H9 (cell line): ENCODE results near the gene ZSCAN1. TPM values are rescaled to one million over a fixed set of nuclear protein-coding genes. Genes with fewer than 3 reads are reported as not detected.
A peak's percentile ranks its signal among the peaks of the same experiment; 100 is the strongest.

ENCODE experiments used
- DNase-seq: peaks from one replicate; pipeline ENCODE4 v3.0.0-alpha.2; 2017
- H2AFZ ChIP-seq: one replicate; pipeline ENCODE4 v1.6.1; 2013; ENCODE audit warnings: mild to moderate bottlenecking, low read length, control low read depth, moderate library complexity
- H2AK5ac ChIP-seq: 2 replicates; pipeline ENCODE4 v1.6.1; 2013; ENCODE audit warnings: low read length, control low read depth, mixed read lengths; ENCODE audit not compliant: insufficient read length
- H2BK120ac ChIP-seq: one replicate; pipeline ENCODE4 v1.6.1; 2013; ENCODE audit warnings: low read depth, mild to moderate bottlenecking, low read length, control low read depth, inconsistent platforms; ENCODE audit not compliant: poor library complexity, severe bottlenecking
- H2BK12ac ChIP-seq: 2 replicates; pipeline ENCODE4 v1.6.1; 2013; ENCODE audit warnings: low read length, control low read depth, mixed read lengths, low read depth; ENCODE audit not compliant: insufficient read length
- H2BK15ac ChIP-seq: 2 replicates; pipeline ENCODE4 v1.6.1; 2013; ENCODE audit warnings: low read depth, low read length, control low read depth
- H2BK20ac ChIP-seq: one replicate; pipeline ENCODE4 v1.6.1; 2013; ENCODE audit warnings: low read depth, mild to moderate bottlenecking, low read length, control low read depth, inconsistent platforms; ENCODE audit not compliant: poor library complexity, severe bottlenecking
- H2BK5ac ChIP-seq: 2 replicates; pipeline ENCODE4 v1.6.1; 2013; ENCODE audit warnings: low read length, control low read depth, mixed read lengths; ENCODE audit not compliant: insufficient read length
- H3K14ac ChIP-seq: 2 replicates; pipeline ENCODE4 v1.6.1; 2013; ENCODE audit warnings: low read length, control low read depth; ENCODE audit not compliant: insufficient read depth
- H3K18ac ChIP-seq: 2 replicates; pipeline ENCODE4 v1.6.1; 2013; ENCODE audit warnings: low read depth, mild to moderate bottlenecking, mixed read lengths, low read length, control low read depth; ENCODE audit not compliant: insufficient read length
- H3K23ac ChIP-seq: 2 replicates; pipeline ENCODE4 v1.6.1; 2013; ENCODE audit warnings: low read length, control low read depth, mixed read lengths, low read depth; ENCODE audit not compliant: insufficient read length
- H3K23me2 ChIP-seq: 2 replicates; pipeline ENCODE4 v1.6.1; 2013; ENCODE audit warnings: low read depth, mild to moderate bottlenecking, mixed read lengths, low read length, control low read depth; ENCODE audit not compliant: insufficient read length, poor library complexity, severe bottlenecking
- H3K27ac ChIP-seq: 2 replicates; pipeline ENCODE4 v1.5.1; 2013; ENCODE audit warnings: low read length, control low read depth, mixed read lengths, low read depth; ENCODE audit not compliant: insufficient read length
- H3K27me3 ChIP-seq: 2 replicates; pipeline ENCODE4 v1.6.1; 2013; ENCODE audit warnings: low read length, control low read depth, inconsistent platforms; ENCODE audit not compliant: insufficient read depth
- H3K4ac ChIP-seq: 2 replicates; pipeline ENCODE4 v1.6.1; 2013; ENCODE audit warnings: low read depth, mild to moderate bottlenecking, control low read depth, inconsistent platforms, low read length, moderate library complexity
- H3K4me1 ChIP-seq: 2 replicates; pipeline ENCODE4 v1.6.1; 2013; ENCODE audit warnings: low read length, control low read depth, inconsistent platforms; ENCODE audit not compliant: insufficient read depth
- H3K4me2 ChIP-seq: 2 replicates; pipeline ENCODE4 v1.6.1; 2013; ENCODE audit warnings: low read length, control low read depth, mixed read lengths; ENCODE audit not compliant: insufficient read length, insufficient read depth
- H3K56ac ChIP-seq: 2 replicates; pipeline ENCODE4 v1.6.1; 2013; ENCODE audit warnings: low read depth, mild to moderate bottlenecking, mixed read lengths, low read length, control low read depth; ENCODE audit not compliant: insufficient read length
- H3K79me1 ChIP-seq: 2 replicates; pipeline ENCODE4 v1.6.1; 2013; ENCODE audit warnings: low read depth, mild to moderate bottlenecking, moderate library complexity, low read length, control low read depth, inconsistent platforms; ENCODE audit not compliant: insufficient read depth, poor library complexity, severe bottlenecking
- H3K79me2 ChIP-seq: 2 replicates; pipeline ENCODE4 v1.6.1; 2013; ENCODE audit warnings: low read length, control low read depth, inconsistent platforms; ENCODE audit not compliant: insufficient read depth
- H3K9ac ChIP-seq: 2 replicates; pipeline ENCODE4 v1.6.1; 2013; ENCODE audit warnings: low read length, control low read depth, mixed read lengths; ENCODE audit not compliant: insufficient read length; ENCODE audit errors: extremely low read depth
- H3K9me3 ChIP-seq: one replicate; pipeline ENCODE4 v1.6.1; 2013; ENCODE audit warnings: low read depth, low read length, inconsistent platforms; ENCODE audit not compliant: control insufficient read depth
- H3T11ph ChIP-seq: one replicate; pipeline ENCODE4 v1.6.1; 2013; ENCODE audit warnings: mild to moderate bottlenecking, low read length, control low read depth, inconsistent platforms
- H4K20me1 ChIP-seq: one replicate; pipeline ENCODE4 v1.6.1; 2013; ENCODE audit not compliant: control insufficient read depth, insufficient read length, insufficient read depth
- H4K5ac ChIP-seq: 2 replicates; pipeline ENCODE4 v1.6.1; 2013; ENCODE audit warnings: low read depth, mild to moderate bottlenecking, mixed read lengths, low read length, control low read depth; ENCODE audit not compliant: insufficient read length
- H4K8ac ChIP-seq: replicated peaks from 2 replicates; pipeline ENCODE4 v1.6.1; 2013; ENCODE audit warnings: low read length, control low read depth, mixed read lengths, low read depth; ENCODE audit not compliant: insufficient read length
- H4K91ac ChIP-seq: 2 replicates; pipeline ENCODE4 v1.6.1; 2013; ENCODE audit warnings: low read depth, mild to moderate bottlenecking, moderate library complexity, mixed read lengths, low read length, control low read depth; ENCODE audit not compliant: insufficient read length
- H3K27ac Mint-ChIP-seq, 3 experiments: 2 replicates in 2 of 3; 3 replicates in 1 of 3; pipeline ENCODE4 v1.8.0; 2020 to 2021; ENCODE audit warnings: mixed read lengths in 3 of 3, mild to moderate bottlenecking in 1 of 3, moderate library complexity in 1 of 3
- H3K27me3 Mint-ChIP-seq: 2 replicates; pipeline ENCODE4 v1.8.0; 2021; ENCODE audit warnings: low read depth, mild to moderate bottlenecking, moderate library complexity, mixed read lengths
- H3K36me3 Mint-ChIP-seq, 3 experiments: 2 replicates in 2 of 3; 3 replicates in 1 of 3; pipeline ENCODE4 v1.8.0; 2020 to 2021; ENCODE audit warnings: low read depth in 3 of 3, mixed read lengths in 3 of 3; ENCODE audit not compliant: insufficient read depth in 1 of 3
- H3K4me1 Mint-ChIP-seq, 2 experiments: 2 replicates each; pipeline ENCODE4 v1.8.0; 2020; ENCODE audit warnings: mixed read lengths in 2 of 2
- H3K4me3 Mint-ChIP-seq, 2 experiments: 2 replicates in 1 of 2; 3 replicates in 1 of 2; pipeline ENCODE4 v1.8.0; 2020 to 2021; ENCODE audit warnings: mild to moderate bottlenecking in 2 of 2, mixed read lengths in 2 of 2, moderate library complexity in 1 of 2
- H3K9me3 Mint-ChIP-seq, 2 experiments: 2 replicates in 1 of 2; 3 replicates in 1 of 2; pipeline ENCODE4 v1.8.0; 2020; ENCODE audit warnings: mild to moderate bottlenecking in 2 of 2, mixed read lengths in 2 of 2, moderate library complexity in 1 of 2
- WGBS: extraction: QIAGEN DNeasy Blood & Tissue Kit; methylation state at CpG from one replicate; pipeline ENCODE4 v1.1.7; 2013; ENCODE audit warnings: missing lambda C conversion rate, low lambda C conversion rate, mixed read lengths; ENCODE audit not compliant: insufficient read length; ENCODE audit errors: extremely low coverage; 5-methylcytosine and 5-hydroxymethylcytosine counted together
- long read RNA-seq: library from polyadenylated mRNA; unstranded; transcript quantifications from one replicate; pipeline ENCODE4 v2.0.0, GENCODE V29; 2020
- total RNA-seq: library from RNA; stranded (reverse); gene quantifications from 2 replicates; pipeline ENCODE4 v1.2.1, GENCODE V29; 2021
- TF ChIP-seq, protein P1 (sequence below): fragments of 200-600 bp; sonication (generic); conservative IDR thresholded peaks from 3 replicates; pipeline ENCODE4 v1.8.0; 2021; ENCODE audit warnings: antibody characterized with exemption, mild to moderate bottlenecking

The ZSCAN1 gene, protein sequence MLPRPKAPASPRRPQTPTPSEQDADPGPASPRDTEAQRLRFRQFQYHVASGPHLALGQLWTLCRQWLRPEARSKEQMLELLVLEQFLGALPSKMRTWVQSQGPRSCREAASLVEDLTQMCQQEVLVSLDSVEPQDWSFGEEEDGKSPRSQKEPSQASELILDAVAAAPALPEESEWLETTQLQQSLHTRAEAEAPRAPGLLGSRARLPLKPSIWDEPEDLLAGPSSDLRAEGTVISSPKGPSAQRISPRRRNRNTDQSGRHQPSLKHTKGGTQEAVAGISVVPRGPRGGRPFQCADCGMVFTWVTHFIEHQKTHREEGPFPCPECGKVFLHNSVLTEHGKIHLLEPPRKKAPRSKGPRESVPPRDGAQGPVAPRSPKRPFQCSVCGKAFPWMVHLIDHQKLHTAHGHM
- total RNA-seq = 0.77 and 1.2 TPM in 2 replicates
- long read RNA-seq = 0 reads

DNA sequence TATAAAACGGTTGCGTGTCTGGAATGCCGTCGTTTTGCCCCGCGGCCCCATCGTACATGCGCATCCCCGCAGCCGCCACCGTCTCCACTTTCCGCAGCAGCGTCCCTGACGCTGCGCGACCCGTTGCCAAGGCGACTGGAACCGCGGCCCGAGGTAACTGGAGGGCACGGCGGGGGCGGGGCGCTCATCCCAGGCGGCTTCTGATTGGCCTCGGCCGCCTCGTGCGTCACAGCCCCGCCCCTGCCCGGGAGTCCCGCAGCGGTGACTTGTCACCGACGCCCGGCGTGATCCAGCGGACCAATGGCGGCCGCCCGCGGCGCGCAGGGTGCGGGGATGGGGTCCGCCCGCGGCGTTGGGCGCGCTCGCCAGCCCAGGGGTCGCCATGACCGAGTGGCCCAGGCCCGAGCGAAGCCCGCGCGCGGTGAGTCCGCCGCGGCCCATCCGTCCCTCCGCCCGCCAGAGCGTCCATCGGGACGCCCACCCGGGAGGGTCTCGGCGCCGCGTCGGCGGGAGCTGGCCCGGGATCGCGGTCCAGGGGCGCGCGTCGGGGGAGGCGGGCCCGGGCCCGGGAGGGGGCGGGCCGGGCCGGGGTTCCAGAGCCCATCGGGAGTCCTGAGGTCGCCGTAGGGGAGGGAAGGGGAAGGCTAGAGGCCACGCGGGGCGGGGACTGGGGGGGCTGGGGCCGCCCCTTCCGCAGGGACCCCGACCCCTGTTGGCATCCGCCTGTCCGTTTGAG lies at the start of gene ZSCAN1:
Gene ZSCAN1 (plus strand): TSS at position 285 of the 736 bp plus-strand sequence. CDS start 3,812 bp downstream, outside the sequence.
- H3K27me3 Mint-ChIP-seq = peaks cover 23% of the 10 kb centered on the region
- Histone ChIP-seq H3K23me2 (no peaks in the 10 kb centered on the region), H3K4me2 (peak within 1 kb of the TSS; percentile 9), H4K91ac (no peak within 1 kb of the TSS), H3K27me3 (no peaks in the 10 kb centered on the region), H3K18ac (peak within 1 kb of the TSS; percentile 85), H2BK20ac (no peak within 1 kb of the TSS), H2BK5ac (no peak within 1 kb of the TSS), H3T11ph (no peak within 1 kb of the TSS), H2AFZ (no peak within 1 kb of the TSS), H3K56ac (no peak within 1 kb of the TSS), H2AK5ac (no peak within 1 kb of the TSS), H3K9ac (peak within 1 kb of the TSS; percentile 9), H3K27ac (no peak within 1 kb of the TSS), H4K20me1 (no peaks in the 10 kb centered on the region), H3K9me3 (no peaks in the 10 kb centered on the region), H2BK12ac (no peak within 1 kb of the TSS), H4K8ac (no peak within 1 kb of the TSS), H3K79me1 (no peaks in the 10 kb centered on the region), H3K23ac (no peak within 1 kb of the TSS), H3K4ac (no peak within 1 kb of the TSS), H3K14ac (no peak within 1 kb of the TSS), H3K4me1 (no peaks in the 10 kb centered on the region), H2BK15ac (no peak within 1 kb of the TSS; the same call in 1 of the 2 replicates), H2BK120ac (no peak within 1 kb of the TSS), H3K79me2 (no peaks in the 10 kb centered on the region), H4K5ac (no peak within 1 kb of the TSS)
- H3K4me3 Mint-ChIP-seq = peak within 1 kb of the TSS; percentile 69 to 78
- no CpG with 5 or more reads among the region's 101 CpGs for WGBS
- TF ChIP-seq, protein P1, sequence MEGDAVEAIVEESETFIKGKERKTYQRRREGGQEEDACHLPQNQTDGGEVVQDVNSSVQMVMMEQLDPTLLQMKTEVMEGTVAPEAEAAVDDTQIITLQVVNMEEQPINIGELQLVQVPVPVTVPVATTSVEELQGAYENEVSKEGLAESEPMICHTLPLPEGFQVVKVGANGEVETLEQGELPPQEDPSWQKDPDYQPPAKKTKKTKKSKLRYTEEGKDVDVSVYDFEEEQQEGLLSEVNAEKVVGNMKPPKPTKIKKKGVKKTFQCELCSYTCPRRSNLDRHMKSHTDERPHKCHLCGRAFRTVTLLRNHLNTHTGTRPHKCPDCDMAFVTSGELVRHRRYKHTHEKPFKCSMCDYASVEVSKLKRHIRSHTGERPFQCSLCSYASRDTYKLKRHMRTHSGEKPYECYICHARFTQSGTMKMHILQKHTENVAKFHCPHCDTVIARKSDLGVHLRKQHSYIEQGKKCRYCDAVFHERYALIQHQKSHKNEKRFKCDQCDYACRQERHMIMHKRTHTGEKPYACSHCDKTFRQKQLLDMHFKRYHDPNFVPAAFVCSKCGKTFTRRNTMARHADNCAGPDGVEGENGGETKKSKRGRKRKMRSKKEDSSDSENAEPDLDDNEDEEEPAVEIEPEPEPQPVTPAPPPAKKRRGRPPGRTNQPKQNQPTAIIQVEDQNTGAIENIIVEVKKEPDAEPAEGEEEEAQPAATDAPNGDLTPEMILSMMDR = no peak
- H3K36me3 Mint-ChIP-seq = peaks cover 6 to 15% (median 10%) of the 10 kb centered on the region in 3 experiments; a peak in 6 of 7 replicates
- H3K4me1 Mint-ChIP-seq = peaks cover 8 to 18% of the 10 kb centered on the region in 2 experiments
- DNase-seq = peak; percentile 95
- H3K27ac Mint-ChIP-seq = peak within 1 kb of the TSS in 1 of 3 experiments; percentile 69; a peak in 3 of 7 replicates
- peaks cover 34 to 66% of the 10 kb centered on the region in 2 experiments for H3K9me3 Mint-ChIP-seq
